Activated CD4-positive, CD25-positive, alpha-beta regulatory T cell treated with anti-CD3 and anti-CD28 coated beads, Interleukin-2, amount 50 U/mL, for 24 hours (primary cell): ENCODE results near the gene IGF1R.

Experiments used
- ATAC-seq, 2 donors: fragments of 150-1000 bp; cut with Tn5 transposase; one replicate each; pipeline ENCODE4 v1.10.0; 2021; ENCODE audit warnings: mild to moderate bottlenecking in 1 of 2, moderate library complexity in 1 of 2

Gene IGF1R

GRCh38 chr15:98800437-98801233, 152.3 kb downstream of the IGF1R start:
- no peak for ATAC-seq

GRCh38 chr15:98801234-98801561, 152.9 kb downstream of the IGF1R start:
- no peak for ATAC-seq

- ATAC-seq, result no peak
Measured at GRCh38 chr15:98802187-98802586, 153.8 kb downstream of the IGF1R start.

GRCh38 chr15:98803228-98804056, 155.1 kb downstream of the IGF1R start:
- no peak for ATAC-seq

- ATAC-seq, result no peak
Measured at GRCh38 chr15:98804057-98804380, 155.7 kb downstream of the IGF1R start.

GRCh38 chr15:98805434-98806274, 157.3 kb downstream of the IGF1R start:
- no peak for ATAC-seq

GRCh38 chr15:98806275-98806895, 158.0 kb downstream of the IGF1R start:
- no peak for ATAC-seq

GRCh38 chr15:98807262-98807661, 158.9 kb downstream of the IGF1R start:
- ATAC-seq, result no peak

GRCh38 chr15:98809273-98809672, 160.9 kb downstream of the IGF1R start:
- no peak for ATAC-seq

GRCh38 chr15:98812716-98813446, 164.5 kb downstream of the IGF1R start:
- no peak for ATAC-seq

GRCh38 chr15:98813951-98814350, 165.6 kb downstream of the IGF1R start:
- no peak for ATAC-seq

- ATAC-seq, result no peak
Measured at GRCh38 chr15:98815207-98815606, 166.9 kb downstream of the IGF1R start.

- no peak for ATAC-seq
Measured at GRCh38 chr15:98817745-98818144, 169.4 kb downstream of the IGF1R start.

GRCh38 chr15:98823012-98823458, 174.7 kb downstream of the IGF1R start:
- no peak for ATAC-seq

- no peak for ATAC-seq
Measured at GRCh38 chr15:98823616-98824015, 175.3 kb downstream of the IGF1R start.

- ATAC-seq, result no peak
Measured at GRCh38 chr15:98824595-98824994, 176.3 kb downstream of the IGF1R start.

GRCh38 chr15:98826658-98827057, 178.3 kb downstream of the IGF1R start:
- no peak for ATAC-seq

- no peak for ATAC-seq
Measured at GRCh38 chr15:98827217-98827616, 178.9 kb downstream of the IGF1R start.

GRCh38 chr15:98830034-98830634, 181.8 kb downstream of the IGF1R start:
- no peak for ATAC-seq

GRCh38 chr15:98834976-98835375, 186.6 kb downstream of the IGF1R start:
- ATAC-seq, result no peak

- ATAC-seq, result no peak
Measured at GRCh38 chr15:98835876-98836275, 187.5 kb downstream of the IGF1R start.
